ENCODE results near the gene PLEKHG5.

The PLEKHG5 gene

DNA sequence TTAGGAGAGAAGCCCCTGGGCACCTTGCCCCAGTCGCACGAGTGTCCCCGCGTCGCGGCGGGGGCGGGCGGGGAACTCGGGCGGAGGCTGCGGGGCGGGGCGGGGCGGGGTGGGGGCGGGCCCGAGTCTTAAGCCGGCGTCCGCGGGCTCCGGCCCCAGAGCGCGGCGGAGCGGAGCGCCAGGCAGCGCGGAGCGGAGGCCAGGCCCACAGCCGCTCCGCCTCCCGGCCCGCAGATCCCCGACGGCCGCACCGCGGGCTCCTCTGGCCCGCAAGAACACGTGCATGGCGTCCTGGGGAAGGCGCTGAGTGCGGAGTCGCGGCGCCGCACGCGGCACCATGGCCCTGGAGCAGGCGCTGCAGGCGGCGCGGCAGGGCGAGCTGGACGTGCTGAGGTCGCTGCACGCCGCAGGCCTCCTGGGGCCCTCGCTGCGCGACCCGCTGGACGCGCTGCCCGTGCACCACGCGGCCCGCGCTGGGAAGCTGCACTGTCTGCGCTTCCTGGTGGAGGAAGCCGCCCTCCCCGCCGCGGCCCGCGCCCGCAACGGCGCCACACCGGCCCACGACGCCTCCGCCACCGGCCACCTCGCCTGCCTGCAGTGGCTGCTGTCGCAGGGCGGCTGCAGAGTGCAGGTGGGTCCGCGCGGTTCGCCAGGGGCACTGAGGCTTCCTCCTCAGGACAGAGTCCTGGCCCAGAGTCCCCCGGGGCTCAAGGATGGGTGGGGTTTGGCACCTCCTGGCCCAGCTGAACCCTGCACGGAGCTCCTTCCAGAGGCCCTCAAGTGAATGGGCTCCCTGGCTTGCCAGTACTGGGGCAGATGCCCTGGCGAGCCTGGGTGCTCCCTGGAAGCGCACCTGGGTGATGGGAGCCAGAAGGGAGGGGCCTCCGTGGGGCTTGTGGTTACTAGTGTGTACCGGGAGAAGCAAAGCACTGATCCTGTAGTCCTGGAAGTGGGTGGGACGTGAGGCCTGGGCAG, 66.6 kb downstream of the PLEKHG5 start, which contains the start of gene ESPN:
Gene ESPN (plus strand): TSS at position 158 of the 975 bp plus-strand sequence. CDS start 180 bp downstream, at position 338.
- no peak for DNase-seq (ENCODE audit: low read depth in 2 of 2)

GRCh38 chr1:6424000-6424565, 67.4 kb downstream of the PLEKHG5 start:
- no peak for DNase-seq (ENCODE audit: low read depth in 2 of 2)

DNA sequence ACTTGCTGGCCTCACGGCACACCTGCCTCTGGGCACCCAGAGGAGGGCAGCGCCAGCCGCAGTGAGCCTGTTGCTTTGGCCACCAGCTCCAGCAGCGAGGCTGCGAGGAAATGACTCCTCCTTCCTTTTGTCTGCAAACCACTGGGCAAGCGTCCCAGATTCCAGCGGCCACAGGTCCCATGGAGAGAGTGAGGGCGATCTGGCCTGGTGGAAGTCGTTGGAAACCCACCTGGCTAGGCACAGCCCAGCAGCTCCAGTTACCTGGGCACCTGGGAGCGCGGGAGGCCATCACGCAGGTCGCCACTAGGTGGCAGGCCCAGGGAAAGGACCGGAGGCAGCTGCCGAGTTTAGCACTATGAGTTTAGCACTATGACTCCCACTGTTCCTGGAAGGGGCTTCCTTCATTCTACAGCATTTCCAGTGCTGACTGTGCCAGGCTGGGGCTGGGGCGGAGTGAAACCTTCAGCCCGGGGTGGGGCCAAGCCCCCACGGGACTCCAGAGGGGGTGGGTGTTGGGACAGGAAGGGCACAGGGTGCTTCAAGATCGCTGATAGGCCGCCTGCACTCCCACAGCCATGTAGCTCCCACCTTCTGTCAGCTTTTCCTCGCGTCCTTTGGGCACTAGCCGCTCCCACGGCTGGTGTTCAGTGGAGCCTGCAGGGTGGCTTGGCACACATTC, 68.0 kb downstream of the PLEKHG5 start:
- DNase-seq (ENCODE audit: low read depth in 2 of 2): peak; percentile 34 to 52

DNA sequence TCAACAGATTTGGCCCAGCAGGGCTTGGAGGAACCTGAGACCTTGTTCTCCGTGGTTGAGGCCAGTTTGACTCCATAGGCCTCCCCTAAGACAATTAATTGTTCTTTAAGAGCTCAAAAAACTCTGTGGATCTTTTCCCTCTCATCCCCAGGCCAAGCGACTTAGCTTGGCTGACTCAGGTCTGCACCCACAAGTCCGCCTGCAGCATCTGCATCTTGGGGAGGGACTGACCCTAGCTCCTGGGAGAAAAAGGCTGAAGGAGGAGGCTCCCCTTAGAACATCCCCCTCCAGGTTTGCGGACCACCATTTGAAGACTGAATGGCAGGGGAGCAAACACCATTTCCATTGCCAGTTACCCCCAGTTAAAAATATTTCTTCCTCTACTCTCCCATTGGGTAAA, 70.2 kb downstream of the PLEKHG5 start:
- no peak for DNase-seq (ENCODE audit: low read depth in 2 of 2)

- DNase-seq (ENCODE audit: low read depth in 2 of 2): no peak
These were observed 70.9 kb downstream of the PLEKHG5 start for GRCh38 chr1:6420454-6421042.

DNA sequence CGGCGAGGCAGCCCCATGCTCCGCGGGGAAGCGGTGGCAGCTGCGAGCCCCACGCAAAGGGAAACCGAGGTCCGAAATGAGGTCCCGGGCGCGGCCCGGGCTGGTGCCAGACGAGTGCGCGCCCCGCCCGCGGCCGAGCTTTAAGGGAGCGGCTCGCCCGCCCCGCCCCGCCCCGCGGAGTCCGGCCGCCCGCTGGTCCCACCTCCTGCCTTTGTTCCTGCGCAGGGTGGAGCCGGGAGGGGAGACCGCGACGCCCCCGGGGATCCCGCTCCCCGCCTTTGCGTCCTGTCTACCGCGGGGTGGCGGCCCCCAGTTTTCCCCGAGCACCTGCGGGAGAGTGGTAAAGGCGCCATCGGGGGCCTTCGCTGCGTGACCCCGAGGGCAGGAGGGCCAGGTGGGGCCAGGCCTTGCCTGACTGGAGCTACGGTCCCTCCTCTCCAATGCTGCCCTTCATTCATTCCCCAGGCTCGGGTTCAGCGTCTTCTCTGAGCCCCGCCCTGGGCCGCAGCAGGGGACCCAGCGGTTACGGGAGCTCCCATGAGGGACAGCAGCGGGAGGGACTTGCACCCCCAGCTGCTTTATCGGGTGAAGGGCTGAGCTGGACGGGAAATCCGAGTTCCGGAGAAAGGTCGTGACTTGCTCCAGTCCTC, 71.5 kb downstream of the PLEKHG5 start, which contains the start of gene HES2:
Gene HES2 (minus strand): TSS at position 116 of the 650 bp plus-strand sequence. CDS start 99 bp downstream, at position 17.
- DNase-seq (ENCODE audit: low read depth in 2 of 2): no peak

GRCh38 chr1:6419397-6419803, 72.1 kb downstream of the PLEKHG5 start:
- no peak for DNase-seq (ENCODE audit: low read depth in 2 of 2)

- no peak for DNase-seq (ENCODE audit: low read depth in 2 of 2)
These were observed 72.6 kb downstream of the PLEKHG5 start for GRCh38 chr1:6418668-6419396.

GRCh38 chr1:6417961-6418667, 73.4 kb downstream of the PLEKHG5 start:
- DNase-seq (ENCODE audit: low read depth in 2 of 2): no peak

Measured in stimulated activated CD8-positive, alpha-beta memory T cell treated with anti-CD3 and anti-CD28 coated beads, Interleukin-15, amount 100 ng/mL, for 48 hours (primary cell).